Measurements from ENCODE around the gene CTAGE4.
"Not testable (repeated sequence)": the region's sequence is repeated elsewhere in the genome, so short reads cannot be mapped to it uniquely, and the experiment has no call there.

The CTAGE4 gene

GRCh38 chr7:144205306-144205705 is 22.0 kb downstream of the CTAGE4 start:
- not testable (repeated sequence) for DNase-seq (ENCODE audit: low spot score)

GRCh38 chr7:144217200-144217599 is 33.9 kb downstream of the CTAGE4 start:
- DNase-seq (ENCODE audit: low spot score), result not testable (repeated sequence)

DNA sequence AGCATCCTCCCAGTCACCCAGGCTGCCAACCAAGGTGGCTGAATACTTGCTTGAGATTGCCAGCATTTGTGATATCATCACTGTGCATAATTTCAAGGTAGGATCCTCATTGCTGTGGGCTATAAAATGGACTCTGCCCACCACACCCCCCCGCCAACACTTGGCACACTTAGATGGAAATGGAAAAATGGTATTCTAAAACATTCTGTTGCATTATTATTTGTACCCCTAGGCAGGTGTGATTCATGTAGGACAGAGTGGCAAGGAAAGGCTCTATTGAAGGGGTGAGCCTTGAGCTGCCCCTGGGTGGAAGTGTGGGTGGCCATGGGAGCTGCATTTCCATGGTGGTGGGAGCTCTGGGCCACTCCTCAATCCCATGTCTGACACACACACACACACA is 35.3 kb downstream of the CTAGE4 start:
- DNase-seq (ENCODE audit: low spot score), result not testable (repeated sequence)

DNA sequence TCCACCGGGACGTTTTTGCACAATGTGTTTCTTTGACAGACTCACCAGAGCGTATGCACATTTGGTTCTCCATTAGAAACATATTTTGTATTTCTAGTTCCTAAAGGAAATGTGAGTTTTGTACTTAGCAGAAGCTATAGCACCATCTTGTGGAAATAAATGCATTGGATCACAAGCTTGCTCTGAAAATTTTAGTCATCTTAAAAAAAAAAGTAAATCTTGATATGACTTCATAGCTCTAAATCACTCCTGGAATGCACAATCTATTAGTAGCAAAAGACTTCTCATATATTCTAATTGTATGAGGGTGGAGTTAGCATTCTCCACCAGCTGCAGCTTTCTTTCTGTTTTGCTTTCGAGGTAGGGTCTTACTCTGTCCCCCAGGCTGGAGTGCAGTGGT is 35.9 kb downstream of the CTAGE4 start:
- DNase-seq (ENCODE audit: low spot score), result not testable (repeated sequence)

GRCh38 chr7:144220531-144220930 is 37.3 kb downstream of the CTAGE4 start:
- DNase-seq (ENCODE audit: low spot score), result not testable (repeated sequence)

DNA sequence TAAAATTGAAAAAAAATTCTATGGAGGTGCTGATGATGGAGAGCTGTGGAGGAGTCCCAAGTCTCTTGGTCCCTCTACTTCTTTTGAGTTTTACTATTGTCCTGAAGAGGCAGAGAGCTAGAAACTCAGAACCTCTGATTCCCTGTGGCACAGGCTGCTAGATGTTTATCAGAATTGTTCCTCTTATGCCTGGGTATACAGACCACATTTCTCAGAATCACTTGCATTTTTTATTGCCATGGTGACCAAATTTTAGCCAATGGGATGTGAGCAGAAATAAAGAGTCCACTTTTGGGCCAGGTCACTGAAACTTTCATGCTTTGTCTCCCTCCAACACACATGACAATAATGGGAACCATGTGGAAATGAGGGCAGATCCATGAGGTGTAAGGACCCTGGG is 40.4 kb downstream of the CTAGE4 start:
- not testable (repeated sequence) for DNase-seq (ENCODE audit: low spot score)

DNA sequence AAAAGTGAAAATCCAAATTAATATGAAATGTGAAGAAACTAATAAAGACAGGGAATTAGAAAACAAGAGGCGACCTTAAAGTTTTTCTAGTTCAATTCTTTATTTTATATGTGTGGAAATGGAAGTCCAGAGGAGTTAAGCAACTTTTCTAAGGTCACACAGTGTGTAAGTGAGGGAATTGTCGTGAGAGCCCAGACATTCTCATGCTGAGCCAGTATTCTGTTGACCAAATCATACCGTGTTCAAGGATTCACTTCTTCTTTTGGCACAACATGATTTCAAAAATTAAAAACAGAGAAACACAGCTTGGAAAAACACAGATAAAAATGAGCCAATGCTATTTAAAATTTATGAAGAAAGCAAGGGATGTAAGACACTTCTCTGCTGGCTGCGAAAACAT is 43.6 kb downstream of the CTAGE4 start:
- not testable (repeated sequence) for DNase-seq (ENCODE audit: low spot score)

- not testable (repeated sequence) for DNase-seq (ENCODE audit: low spot score)
Observed at GRCh38 chr7:144228810-144229209, 45.5 kb downstream of the CTAGE4 start.

GRCh38 chr7:144231027-144231426 is 47.8 kb downstream of the CTAGE4 start:
- not testable (repeated sequence) for DNase-seq (ENCODE audit: low spot score)

DNA sequence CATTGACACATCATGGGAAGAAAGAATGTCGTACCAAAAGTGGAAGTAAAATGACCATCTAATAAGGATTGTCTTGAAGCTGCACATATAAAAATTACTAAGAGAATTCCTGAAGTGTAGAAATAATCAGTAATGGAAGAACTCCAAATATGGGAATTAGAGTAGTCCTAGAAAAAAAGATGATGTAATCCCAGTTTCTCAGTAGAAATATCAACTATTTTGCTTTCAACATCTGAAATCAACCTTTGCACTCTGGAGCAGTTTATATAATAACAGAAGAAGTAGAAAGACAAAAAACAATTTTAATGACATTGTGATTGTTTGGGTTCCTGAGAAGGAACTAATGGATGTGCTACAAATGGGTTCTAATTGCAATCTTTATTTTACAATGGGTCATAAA is 49.8 kb downstream of the CTAGE4 start:
- not testable (repeated sequence) for DNase-seq (ENCODE audit: low spot score)

Data from HuH-7 (cell line).